Vagina (tissue), 2 donors: ENCODE data around the gene FAM32A. TPM values are rescaled to one million over a fixed set of nuclear protein-coding genes. Genes with fewer than 3 reads are reported as not detected.

Experiments
- DNase-seq, 2 donors: peaks; one replicate each; pipeline ENCODE4 v3.0.0-alpha.2; 2017; ENCODE audit errors: extremely low spot score in 2 of 2
- H3K27ac ChIP-seq: fragments of 200-600 bp; sonication (generic); one replicate; pipeline ENCODE4 v1.5.1; 2019
- H3K27me3 ChIP-seq: fragments of 200-600 bp; sonication (generic); one replicate; pipeline ENCODE4 v1.5.1; 2019
- H3K36me3 ChIP-seq, 2 donors: fragments of 200-600 bp; sonication (generic); one replicate each; pipeline ENCODE4 v1.5.1; 2017 to 2019
- H3K4me1 ChIP-seq: fragments of 200-600 bp; sonication (generic); one replicate; pipeline ENCODE4 v1.5.1; 2019
- H3K4me3 ChIP-seq, 2 donors: fragments of 200-600 bp; sonication (generic); 1 replicate in 1 of 2; 2 replicates in 1 of 2; pipeline ENCODE4 v1.5.1; 2016 to 2019
- H3K9me3 ChIP-seq: fragments of 200-600 bp; sonication (generic); one replicate; pipeline ENCODE4 v1.5.1; 2019
- POLR2A ChIP-seq, 2 donors: fragments of 450-650 bp; IDR thresholded peaks; one replicate each; pipeline ENCODE4 v1.6.1; 2017; ENCODE audit warnings: antibody characterized with exemption in 2 of 2, mild to moderate bottlenecking in 2 of 2, moderate library complexity in 2 of 2
- POLR2AphosphoS5 ChIP-seq, 2 donors: sonication (generic); formaldehyde crosslinking; IDR thresholded peaks; one replicate each; pipeline ENCODE4 v1.9.0; 2017; ENCODE audit warnings: antibody characterized with exemption in 2 of 2, mild to moderate bottlenecking in 2 of 2, low read depth in 1 of 2; ENCODE audit not compliant: insufficient read depth in 1 of 2
- intact Hi-C: fragments of 100-400 bp; cut with DNase I; formaldehyde crosslinking; loops from one replicate; pipeline ENCODE4 v1.15.1; 2023
- total RNA-seq: library from RNA; depleted of rRNA; stranded (reverse); fragments of >200 nt; gene quantifications from one replicate; pipeline ENCODE4 v1.2.3, GENCODE V29; 2016
- TF ChIP-seq, protein P1 (sequence below), 3 experiments: fragments of 450-650 bp in 2 of 3; fragments of 200-600 bp in 1 of 3; sonication (generic) in 1 of 3; IDR thresholded peaks; one replicate each; pipeline ENCODE4 v1.5.1; 2017 to 2019; ENCODE audit warnings: antibody characterized with exemption in 3 of 3, mild to moderate bottlenecking in 2 of 3, moderate library complexity in 2 of 3

FAM32A gene
- total RNA-seq, 1 donor from 2014 or later, result 57.2 TPM

DNA sequence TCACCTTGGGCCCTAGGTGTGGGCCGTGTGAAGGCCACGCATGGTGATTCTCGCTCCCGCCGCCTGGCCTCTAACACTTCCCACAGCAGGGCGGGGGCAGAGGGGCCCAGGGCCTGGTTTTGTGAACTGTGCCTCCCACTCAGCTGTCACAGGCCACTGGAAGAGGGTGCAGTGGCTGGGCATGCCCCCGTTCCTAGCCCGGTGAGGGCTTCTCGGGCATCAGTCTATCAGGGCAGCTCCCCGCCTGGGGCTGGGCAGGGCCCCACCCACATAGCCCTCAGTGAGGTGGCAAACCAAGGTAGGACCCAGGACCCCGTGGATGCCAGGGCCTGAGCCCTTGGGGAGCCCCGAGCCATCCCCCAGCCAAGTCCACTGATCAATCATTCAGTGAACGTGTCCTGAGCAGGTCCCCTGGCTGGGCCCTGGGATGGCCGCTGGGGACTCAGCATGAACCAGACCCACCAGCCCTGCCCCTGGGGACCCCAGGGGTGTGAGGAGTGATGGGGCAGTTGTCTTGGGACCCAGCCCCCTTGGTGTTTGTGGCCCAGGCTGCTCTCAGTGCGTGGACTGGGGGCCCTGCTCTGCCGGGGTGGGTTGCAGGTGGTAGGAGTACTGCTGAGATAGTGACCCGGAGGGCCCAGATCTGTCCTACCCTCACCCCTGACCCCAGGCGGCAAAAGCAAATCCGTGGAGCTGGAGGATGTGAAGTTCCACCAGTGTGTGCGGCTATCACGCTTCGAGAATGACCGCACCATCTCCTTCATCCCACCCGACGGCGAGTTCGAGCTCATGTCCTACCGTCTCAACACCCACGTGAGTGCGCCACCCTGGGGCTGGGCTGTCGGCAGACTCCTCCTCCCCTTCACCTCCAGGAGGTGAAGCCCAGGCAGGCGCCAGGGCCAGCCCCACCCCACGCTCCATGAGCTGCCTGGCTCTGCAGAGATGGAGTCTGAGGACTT lies 41.9 kb downstream of the FAM32A start:
- Histone ChIP-seq H3K9me3 (no peaks in the 10 kb centered on the region), H3K4me3 (no peak overlapping the region), H3K4me1 (no peaks in the 10 kb centered on the region), H3K27ac (no peak overlapping the region), H3K27me3 (no peaks in the 10 kb centered on the region), H3K36me3 (peaks cover 0 to 82% of the 10 kb centered on the region in 2 donors)
- no peak for TF ChIP-seq POLR2A (IDR thresholded peaks at IDR 0.05)
- TF ChIP-seq POLR2AphosphoS5 (IDR thresholded peaks at IDR 0.05; ENCODE audit: insufficient read depth in 1 of 2, low read depth in 1 of 2), result no peak
- TF ChIP-seq, protein P1, sequence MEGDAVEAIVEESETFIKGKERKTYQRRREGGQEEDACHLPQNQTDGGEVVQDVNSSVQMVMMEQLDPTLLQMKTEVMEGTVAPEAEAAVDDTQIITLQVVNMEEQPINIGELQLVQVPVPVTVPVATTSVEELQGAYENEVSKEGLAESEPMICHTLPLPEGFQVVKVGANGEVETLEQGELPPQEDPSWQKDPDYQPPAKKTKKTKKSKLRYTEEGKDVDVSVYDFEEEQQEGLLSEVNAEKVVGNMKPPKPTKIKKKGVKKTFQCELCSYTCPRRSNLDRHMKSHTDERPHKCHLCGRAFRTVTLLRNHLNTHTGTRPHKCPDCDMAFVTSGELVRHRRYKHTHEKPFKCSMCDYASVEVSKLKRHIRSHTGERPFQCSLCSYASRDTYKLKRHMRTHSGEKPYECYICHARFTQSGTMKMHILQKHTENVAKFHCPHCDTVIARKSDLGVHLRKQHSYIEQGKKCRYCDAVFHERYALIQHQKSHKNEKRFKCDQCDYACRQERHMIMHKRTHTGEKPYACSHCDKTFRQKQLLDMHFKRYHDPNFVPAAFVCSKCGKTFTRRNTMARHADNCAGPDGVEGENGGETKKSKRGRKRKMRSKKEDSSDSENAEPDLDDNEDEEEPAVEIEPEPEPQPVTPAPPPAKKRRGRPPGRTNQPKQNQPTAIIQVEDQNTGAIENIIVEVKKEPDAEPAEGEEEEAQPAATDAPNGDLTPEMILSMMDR (IDR thresholded peaks at IDR 0.05), result no peak
- DNase-seq, result no peak
- intact Hi-C loops, result no loop called here

DNA sequence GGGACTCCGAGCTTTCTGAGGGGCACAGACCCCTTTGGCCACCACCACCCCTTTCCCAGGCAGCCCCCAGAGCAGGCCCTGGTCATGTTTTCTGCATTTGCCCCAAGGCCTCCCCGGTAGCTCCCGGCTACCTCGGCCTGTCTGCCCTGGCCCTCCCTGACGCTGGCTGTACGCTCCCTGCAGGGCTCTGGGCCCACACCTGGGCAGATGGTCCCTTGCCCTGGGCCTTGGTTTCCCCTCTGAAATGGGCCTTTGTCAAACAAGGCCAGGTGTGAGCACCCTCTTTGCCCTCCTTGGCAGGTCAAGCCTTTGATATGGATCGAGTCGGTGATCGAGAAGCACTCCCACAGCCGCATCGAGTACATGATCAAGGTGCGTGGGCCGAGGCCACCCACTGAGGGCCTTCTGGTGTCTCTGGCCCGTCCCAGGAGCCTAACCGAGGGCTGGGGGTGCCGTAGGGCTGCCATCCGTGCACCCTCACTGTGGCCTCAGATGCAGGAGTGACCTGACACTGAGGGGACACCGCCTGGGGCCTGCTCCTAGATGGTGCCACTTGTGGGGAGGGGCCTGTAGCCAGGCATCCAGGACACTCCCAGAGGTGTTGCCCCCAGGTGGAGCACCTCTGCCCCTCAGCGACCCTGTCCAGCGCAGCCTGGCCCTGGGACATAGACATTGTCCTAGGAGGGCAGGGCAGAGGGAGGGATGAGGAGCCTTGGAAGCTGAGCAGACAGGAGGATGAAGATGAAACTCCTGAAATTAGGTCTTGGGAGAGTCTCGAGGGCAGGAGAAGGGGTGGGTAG lies 42.8 kb downstream of the FAM32A start:
- no peaks in the 10 kb centered on the region for H3K4me1 ChIP-seq
- no peak overlapping the region for H3K27ac ChIP-seq
- TF ChIP-seq POLR2A (IDR thresholded peaks at IDR 0.05), result no peak
- TF ChIP-seq, protein P1 (IDR thresholded peaks at IDR 0.05), result no peak
- no peak for TF ChIP-seq POLR2AphosphoS5 (IDR thresholded peaks at IDR 0.05; ENCODE audit: insufficient read depth in 1 of 2, low read depth in 1 of 2)
- H3K9me3 ChIP-seq, result no peaks in the 10 kb centered on the region
- H3K27me3 ChIP-seq, result no peaks in the 10 kb centered on the region
- DNase-seq, result no peak
- intact Hi-C loops, result no loop called here
- H3K4me3 ChIP-seq, result no peak overlapping the region
- peaks cover 0 to 82% of the 10 kb centered on the region in 2 donors for H3K36me3 ChIP-seq

GRCh38 chr19:16228637-16229321 lies 43.6 kb downstream of the FAM32A start:
- Histone ChIP-seq H3K27ac (no peak overlapping the region), H3K4me1 (no peaks in the 10 kb centered on the region), H3K9me3 (no peaks in the 10 kb centered on the region), H3K4me3 (no peak overlapping the region), H3K36me3 (peaks cover 0 to 81% of the 10 kb centered on the region in 2 donors), H3K27me3 (no peaks in the 10 kb centered on the region)
- DNase-seq, result peak in 1 of 2 donors; percentile 94
- intact Hi-C loops, result no loop called here
- TF ChIP-seq POLR2AphosphoS5 (IDR thresholded peaks at IDR 0.05; ENCODE audit: insufficient read depth in 1 of 2, low read depth in 1 of 2) (no peak), POLR2A (IDR thresholded peaks at IDR 0.05) (no peak)
- TF ChIP-seq, protein P1 (IDR thresholded peaks at IDR 0.05), result no peak

GRCh38 chr19:16229322-16229641 lies 44.1 kb downstream of the FAM32A start:
- peaks cover 0 to 81% of the 10 kb centered on the region in 2 donors for H3K36me3 ChIP-seq
- H3K4me1 ChIP-seq, result no peaks in the 10 kb centered on the region
- H3K9me3 ChIP-seq, result no peaks in the 10 kb centered on the region
- H3K4me3 ChIP-seq, result no peak overlapping the region
- DNase-seq, result peak in 1 of 2 donors; percentile 79
- intact Hi-C loops, result no loop called here
- no peak overlapping the region for H3K27ac ChIP-seq
- no peaks in the 10 kb centered on the region for H3K27me3 ChIP-seq
- TF ChIP-seq POLR2A (IDR thresholded peaks at IDR 0.05) (no peak), POLR2AphosphoS5 (IDR thresholded peaks at IDR 0.05; ENCODE audit: insufficient read depth in 1 of 2, low read depth in 1 of 2) (no peak)
- TF ChIP-seq, protein P1 (IDR thresholded peaks at IDR 0.05), result no peak
